ENCODE data around the gene ZBTB7B.

ZBTB7B gene

DNA sequence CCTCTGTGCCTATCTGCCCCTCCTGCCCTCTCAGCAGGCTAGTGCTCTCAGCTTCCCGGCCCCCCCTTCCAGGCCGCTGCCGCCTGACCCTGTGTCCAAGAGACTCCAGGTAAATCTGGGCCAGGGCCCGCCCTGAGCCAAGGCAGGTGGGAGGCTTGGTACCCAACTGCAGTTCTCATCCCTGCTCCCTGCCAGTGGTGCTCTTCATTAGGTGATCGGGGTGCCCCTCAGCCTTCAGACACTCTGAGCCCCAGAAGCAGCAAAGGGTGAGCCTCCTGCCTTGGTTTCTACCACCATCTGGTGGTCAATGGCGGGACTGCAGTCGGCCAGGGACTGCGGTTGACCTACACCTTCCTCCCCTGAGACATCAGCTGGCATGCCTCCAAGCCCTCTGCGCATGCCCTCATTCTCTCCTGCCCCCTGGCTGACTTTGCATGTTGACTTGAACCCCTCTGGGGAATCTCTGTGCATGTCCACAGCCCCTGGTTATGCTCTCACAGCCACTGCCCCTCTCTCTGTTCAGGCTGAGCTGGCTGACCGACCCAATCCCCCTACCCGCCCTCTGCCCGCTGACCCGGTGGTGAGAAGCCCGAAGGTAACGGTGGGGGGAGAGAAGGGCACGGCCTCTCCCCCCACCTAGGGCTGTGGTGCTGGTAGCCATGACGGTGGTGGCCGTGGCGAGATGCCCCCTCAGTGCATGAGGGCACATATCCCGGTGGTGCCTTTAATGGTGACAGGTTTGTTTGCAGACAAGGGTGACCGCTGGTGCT lies 59.0 kb downstream of the ZBTB7B start:
- DNase-seq (ENCODE audit: low spot score) = peak; percentile 75

GRCh38 chr1:155062151-155062686 lies 59.6 kb downstream of the ZBTB7B start:
- no peak for DNase-seq (ENCODE audit: low spot score)

GRCh38 chr1:155062702-155063411 lies 60.3 kb downstream of the ZBTB7B start:
- no peak for DNase-seq (ENCODE audit: low spot score)

GRCh38 chr1:155063550-155064110 lies 61.0 kb downstream of the ZBTB7B start, which contains the start of gene EFNA4:
Gene EFNA4 (plus strand): TSS chr1:155063740. CDS start chr1:155063824, 84 bp downstream.
- peak; percentile 90 for DNase-seq (ENCODE audit: low spot score)

- no peak for DNase-seq (ENCODE audit: low spot score)
Observed at GRCh38 chr1:155064111-155064831, 61.7 kb downstream of the ZBTB7B start.

DNA sequence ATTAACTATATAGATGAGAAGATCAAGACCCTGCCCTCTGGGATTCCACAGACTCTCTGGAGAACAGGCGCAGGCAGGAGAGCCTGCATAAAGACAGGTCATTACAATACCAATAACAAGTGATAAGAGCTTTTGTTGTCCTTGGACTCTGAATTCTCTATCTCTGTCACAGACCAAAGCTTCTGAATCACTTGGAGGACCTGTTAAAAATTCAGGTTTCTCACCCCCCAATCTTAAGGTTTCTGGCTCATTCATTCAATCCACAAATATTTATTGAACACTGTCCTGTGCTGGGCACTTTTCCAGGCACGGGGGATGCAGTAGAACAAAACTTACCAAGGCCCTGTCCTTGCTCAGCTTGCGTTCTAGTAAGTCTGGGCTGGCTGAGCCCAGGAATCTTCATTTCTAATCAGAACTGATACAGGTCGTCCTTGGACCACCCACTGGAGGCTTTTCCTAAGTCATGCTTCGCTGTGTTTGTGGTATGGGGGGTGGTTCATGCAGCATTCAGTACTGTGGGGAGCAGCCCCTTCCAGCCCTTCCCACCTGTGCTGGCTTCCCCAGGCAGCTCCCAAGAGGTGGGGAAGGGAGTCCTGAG lies 62.3 kb downstream of the ZBTB7B start:
- DNase-seq (ENCODE audit: low spot score) = no peak

DNA sequence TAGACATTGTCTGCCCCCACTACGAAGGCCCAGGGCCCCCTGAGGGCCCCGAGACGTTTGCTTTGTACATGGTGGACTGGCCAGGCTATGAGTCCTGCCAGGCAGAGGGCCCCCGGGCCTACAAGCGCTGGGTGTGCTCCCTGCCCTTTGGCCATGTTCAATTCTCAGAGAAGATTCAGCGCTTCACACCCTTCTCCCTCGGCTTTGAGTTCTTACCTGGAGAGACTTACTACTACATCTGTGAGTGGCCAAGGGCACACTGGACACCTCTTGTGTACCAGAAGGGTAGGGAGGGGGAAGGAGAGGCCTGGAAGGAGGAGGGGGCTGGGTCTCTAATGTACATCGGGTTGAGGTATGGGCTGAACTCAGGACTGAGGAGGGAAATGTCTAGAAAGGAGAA lies 64.2 kb downstream of the ZBTB7B start:
- no peak for DNase-seq (ENCODE audit: low spot score)
